Endothelial cell of umbilical vein (primary cell): ENCODE measurements around the gene NLGN1. TPM values are rescaled to one million over a fixed set of nuclear protein-coding genes. Genes with fewer than 3 reads are reported as not detected.

Experiments
- BruUV-seq: library from RNA; stranded (reverse); fragments of 400-500 nt; replicated peaks from 2 replicates; lab custom pipeline; 2021; lab: Mats Ljungman, UMichigan
- CTCF ChIA-PET: fragments of 300-600, 350-600 bp; sonication (Branson Sonifier 250); formaldehyde crosslinking; loops from one replicate; lab custom pipeline; 2021; ENCODE audit warnings: antibody characterized with exemption, inconsistent platforms; lab: Charles Lee
- POLR2A ChIA-PET: fragments of 300-600, 350-600 bp; sonication (Branson Sonifier 250); formaldehyde crosslinking; loops from one replicate; lab custom pipeline; 2021; ENCODE audit warnings: antibody characterized with exemption, inconsistent platforms; lab: Charles Lee
- DNase-seq: peaks from one replicate; pipeline ENCODE4 v3.0.0-alpha.2; 2011; ENCODE audit warnings: low read depth, low spot score
- FAIRE-seq: peaks from 2 replicates; lab custom pipeline; 2011; peaks lifted over from hg19 to GRCh38; lab: Jason Lieb, UNC
- H2AFZ ChIP-seq: 2 replicates; pipeline ENCODE4 v1.6.0; 2012; ENCODE audit warnings: low read depth, low read length, control low read depth, inconsistent platforms
- H3K27ac ChIP-seq: 2 replicates; pipeline ENCODE4 v1.5.1; 2011; ENCODE audit warnings: low read depth, mild to moderate bottlenecking, control low read depth, low read length, moderate library complexity; ENCODE audit not compliant: insufficient read depth
- H3K27me3 ChIP-seq, 2 experiments: 2 replicates each; pipeline versions ENCODE4 v1.6.0 to v1.6.1; 2011; ENCODE audit warnings: low read length in 2 of 2, mixed read lengths in 1 of 2; ENCODE audit not compliant: control insufficient read depth in 2 of 2, insufficient read depth in 2 of 2
- H3K36me3 ChIP-seq, 2 experiments: 2 replicates in 1 of 2; 3 replicates in 1 of 2; pipeline ENCODE4 v1.5.1; 2011; ENCODE audit warnings: low read length in 2 of 2, mild to moderate bottlenecking in 1 of 2, moderate library complexity in 1 of 2; ENCODE audit not compliant: control insufficient read depth in 2 of 2, insufficient read depth in 2 of 2; ENCODE audit errors: extremely low read depth in 1 of 2
- H3K4me1 ChIP-seq: 3 replicates; pipeline ENCODE4 v1.5.1; 2011; ENCODE audit warnings: mild to moderate bottlenecking, low read length; ENCODE audit not compliant: control insufficient read depth, insufficient read depth; ENCODE audit errors: extremely low read depth
- H3K4me2 ChIP-seq: 2 replicates; pipeline ENCODE4 v1.6.1; 2011; ENCODE audit warnings: low read length, control low read depth, mixed read lengths; ENCODE audit not compliant: insufficient read depth
- H3K4me3 ChIP-seq, 3 experiments: fragments of 200-600 bp in 1 of 3; sonication (generic), shearing (Covaris generic) in 1 of 3; replicated peaks in 1 of 3; 2 replicates each; pipeline ENCODE4 v1.5.1; 2011 to 2016; ENCODE audit warnings: control low read depth in 3 of 3, low read length in 3 of 3, mild to moderate bottlenecking in 2 of 3, inconsistent platforms in 1 of 3, low read depth in 1 of 3, moderate library complexity in 1 of 3; ENCODE audit not compliant: insufficient read depth in 1 of 3
- H3K79me2 ChIP-seq: 2 replicates; pipeline ENCODE4 v1.6.0; 2012; ENCODE audit warnings: low read length, inconsistent platforms; ENCODE audit not compliant: control insufficient read depth, insufficient read depth
- H3K9ac ChIP-seq: replicated peaks from 2 replicates; pipeline ENCODE3; 2011; ENCODE audit warnings: low read length, control low read depth; ENCODE audit not compliant: insufficient read depth; ENCODE audit errors: extremely low read depth
- H3K9me1 ChIP-seq: replicated peaks from 3 replicates; pipeline ENCODE4 v1.6.0; 2011; ENCODE audit warnings: mild to moderate bottlenecking, low read length; ENCODE audit not compliant: control insufficient read depth, insufficient read depth; ENCODE audit errors: extremely low read depth
- H3K9me3 ChIP-seq: replicated peaks from 2 replicates; pipeline ENCODE4 v1.5.1; 2012; ENCODE audit warnings: low read length, inconsistent platforms; ENCODE audit not compliant: control insufficient read depth, insufficient read depth
- H4K20me1 ChIP-seq: replicated peaks from 2 replicates; pipeline ENCODE3; 2011; ENCODE audit warnings: mild to moderate bottlenecking, low read length; ENCODE audit not compliant: control insufficient read depth, insufficient read depth; ENCODE audit errors: extremely low read depth
- CTCF ChIP-seq, 2 donors: IDR thresholded peaks; 1 replicate in 1 of 2; 2 replicates in 1 of 2; pipeline ENCODE4 v1.5.1; 2011; ENCODE audit warnings: low read length in 2 of 2, mild to moderate bottlenecking in 2 of 2, moderate library complexity in 2 of 2, control low read depth in 1 of 2, inconsistent platforms in 1 of 2, low read depth in 1 of 2; ENCODE audit not compliant: insufficient read depth in 1 of 2; ENCODE audit errors: extremely low read depth in 1 of 2
- EZH2 ChIP-seq: IDR thresholded peaks from 2 replicates; pipeline ENCODE4 v1.6.1; 2012; ENCODE audit warnings: borderline replicate concordance, low read depth, mild to moderate bottlenecking, moderate library complexity, low read length, inconsistent platforms; ENCODE audit not compliant: severe bottlenecking
- FOS ChIP-seq: IDR thresholded peaks from 2 replicates; pipeline ENCODE4 v1.6.1; 2011; ENCODE audit warnings: mild to moderate bottlenecking, low read length, moderate library complexity, borderline replicate concordance; ENCODE audit not compliant: insufficient read depth
- GATA2 ChIP-seq: IDR thresholded peaks from 2 replicates; pipeline ENCODE4 v1.7.0; 2011; ENCODE audit warnings: low read depth, mild to moderate bottlenecking, moderate library complexity, mixed read lengths, low read length; ENCODE audit not compliant: insufficient read length, insufficient read depth
- JUN ChIP-seq: IDR thresholded peaks from 2 replicates; pipeline ENCODE4 v1.6.1; 2011; ENCODE audit warnings: borderline replicate concordance, low read depth; ENCODE audit not compliant: insufficient read length, insufficient read depth
- MAX ChIP-seq: IDR thresholded peaks from 2 replicates; pipeline ENCODE4 v1.6.1; 2011; ENCODE audit not compliant: insufficient read depth, insufficient read length
- MYC ChIP-seq: IDR thresholded peaks from one replicate; pipeline ENCODE4 v1.6.1; 2011; ENCODE audit warnings: mild to moderate bottlenecking, low read depth, low read length
- POLR2A ChIP-seq: IDR thresholded peaks from 2 replicates; pipeline ENCODE4 v1.6.1; 2012; ENCODE audit warnings: low read depth, mild to moderate bottlenecking, control low read depth, low read length
- POLR2AphosphoS5 ChIP-seq: IDR thresholded peaks from 2 replicates; pipeline ENCODE4 v1.6.1; 2012; ENCODE audit warnings: low read depth, mild to moderate bottlenecking, control low read depth, low read length, moderate library complexity; ENCODE audit not compliant: insufficient read depth
- dilution Hi-C: fragments of 300-500 bp; cut with MboI; formaldehyde crosslinking; loops from one replicate; pipeline ENCODE4 v1.15.0; 2019; ENCODE audit warnings: low sequenced_read_pairs; ENCODE audit not compliant: extremely low pct_ligation_motif_present
- intact Hi-C: fragments of 100-400 bp; cut with micrococcal nuclease; formaldehyde crosslinking; loops from one replicate; pipeline ENCODE4 v1.10.0; 2022
- polyA plus RNA-seq, 4 experiments: library from polyadenylated mRNA; depleted of rRNA in 3 of 4; stranded (reverse) in 3 of 4; unstranded in 1 of 4; fragments of >200 nt; gene quantifications; 2 replicates each; pipeline versions ENCODE4 v1.2.1 to v1.2.3, GENCODE V29; 2011 to 2012; ENCODE audit warnings: missing spikeins in 1 of 4
- total RNA-seq: library from RNA; stranded (reverse); gene quantifications from 2 replicates; pipeline ENCODE4 v1.2.3, GENCODE V29; 2021

Gene NLGN1
- total and polyA plus RNA-seq, 2 donors (not counting 3 experiments of a cell fraction or from before 2014, with no cell fraction given), result 7.9 to 16.3 TPM

GRCh38 chr3:174280186-174280585 is 882.6 kb downstream of the NLGN1 start:
- H3K4me2 ChIP-seq, result no peak overlapping the region

More at GRCh38 chr3:174280186-174280585, 882.6 kb downstream of the NLGN1 start:
- Histone ChIP-seq H3K27me3 (no peaks in the 10 kb centered on the region), H3K36me3 (no peaks in the 10 kb centered on the region), H3K9ac (no peak overlapping the region), H3K9me3 (no peaks in the 10 kb centered on the region), H3K4me3 (no peak overlapping the region), H3K9me1 (no peaks in the 10 kb centered on the region), H3K27ac (no peak overlapping the region), H3K79me2 (no peaks in the 10 kb centered on the region), H3K4me1 (no peaks in the 10 kb centered on the region), H4K20me1 (no peaks in the 10 kb centered on the region), H2AFZ (no peak overlapping the region)
- DNase-seq (no peak), FAIRE-seq (no peak)
- ChIA-PET POLR2A (no interaction called here), CTCF (no interaction called here)
- TF ChIP-seq CTCF (IDR thresholded peaks at IDR 0.05; ENCODE audit: extremely low read depth in 1 of 2, insufficient read depth in 1 of 2, low read depth in 1 of 2, low read length in 2 of 2) (no peak), POLR2A (no peak), POLR2AphosphoS5 (no peak), MYC (no peak), FOS (no peak), JUN (no peak), GATA2 (no peak), EZH2 (no peak), MAX (no peak)
- dilution Hi-C loops (no loop called here), intact Hi-C loops (no loop called here)
- no TSS peak for BruUV-seq
